Hepatocyte (in vitro differentiated cells): ENCODE data around the gene RNF151. TPM values are rescaled to one million over a fixed set of nuclear protein-coding genes. Genes with fewer than 3 reads are reported as not detected.

ENCODE experiments used
- DNase-seq: peaks from one replicate; pipeline ENCODE4 v3.0.0-alpha.2; 2016; ENCODE audit warnings: low spot score
- H2AFZ ChIP-seq: fragments of 200-600 bp; sonication (generic); 2 replicates; pipeline ENCODE4 v1.6.0; 2016; ENCODE audit warnings: antibody characterized with exemption, mild to moderate bottlenecking
- H3K27ac ChIP-seq: fragments of 200-600 bp; sonication (generic); 2 replicates; pipeline ENCODE4 v1.5.1; 2016; ENCODE audit warnings: mild to moderate bottlenecking
- H3K27me3 ChIP-seq: fragments of 200-600 bp; sonication (generic); 2 replicates; pipeline ENCODE4 v1.6.1; 2016
- H3K36me3 ChIP-seq: fragments of 200-600 bp; sonication (generic); replicated peaks from 2 replicates; pipeline ENCODE4 v1.5.1; 2016; ENCODE audit warnings: low read depth; ENCODE audit not compliant: insufficient read depth
- H3K4me1 ChIP-seq: fragments of 200-600 bp; sonication (generic); 2 replicates; pipeline ENCODE4 v1.5.1; 2016; ENCODE audit warnings: mild to moderate bottlenecking, moderate library complexity; ENCODE audit not compliant: insufficient read depth
- H3K4me2 ChIP-seq: fragments of 200-600 bp; sonication (generic); 2 replicates; pipeline ENCODE4 v1.6.0; 2016
- H3K4me3 ChIP-seq: fragments of 200-600 bp; sonication (generic); 2 replicates; pipeline ENCODE4 v1.5.1; 2016; ENCODE audit warnings: mild to moderate bottlenecking
- H3K79me2 ChIP-seq: fragments of 200-600 bp; sonication (generic); 2 replicates; pipeline ENCODE4 v1.6.0; 2017; ENCODE audit warnings: mild to moderate bottlenecking
- H3K9me2 ChIP-seq: fragments of 200-600 bp; sonication (generic); replicated peaks from 2 replicates; pipeline ENCODE4 v1.6.0; 2017; ENCODE audit warnings: mild to moderate bottlenecking; ENCODE audit not compliant: insufficient read depth
- H3K9me3 ChIP-seq: fragments of 200-600 bp; sonication (generic); 2 replicates; pipeline ENCODE4 v1.5.1; 2016; ENCODE audit warnings: low read depth, mild to moderate bottlenecking
- H4K20me1 ChIP-seq: fragments of 200-600 bp; sonication (generic); 2 replicates; pipeline ENCODE4 v1.6.0; 2016; ENCODE audit warnings: mild to moderate bottlenecking; ENCODE audit not compliant: insufficient read depth, poor library complexity, severe bottlenecking
- EZH2 ChIP-seq: fragments of 200-600 bp; sonication (generic); IDR thresholded peaks from 2 replicates; pipeline ENCODE4 v1.6.1; 2016; ENCODE audit warnings: antibody characterized with exemption, mild to moderate bottlenecking, borderline replicate concordance
- EZH2phosphoT487 ChIP-seq: fragments of 200-600 bp; sonication (generic); IDR thresholded peaks from one replicate; pipeline ENCODE4 v1.6.1; 2018; ENCODE audit warnings: antibody characterized with exemption, mild to moderate bottlenecking, low read depth, moderate library complexity; ENCODE audit not compliant: unreplicated experiment, severe bottlenecking
- WGBS: methylation state at CpG from one replicate; pipeline ENCODE4 v1.1.6; 2016; ENCODE audit warnings: low lambda C conversion rate; ENCODE audit errors: missing lambda C conversion rate; 5-methylcytosine and 5-hydroxymethylcytosine counted together
- polyA plus RNA-seq: library from polyadenylated mRNA; unstranded; fragments of >200 nt; fragmentation: Nextera tagmentation; extraction: Ambion mirVana; gene quantifications from 2 replicates; pipeline ENCODE4 v1.2.1, GENCODE V29; 2016
- total RNA-seq: library from RNA; depleted of rRNA; stranded (reverse); fragments of >200 nt; gene quantifications from 2 replicates; pipeline ENCODE4 v1.2.3, GENCODE V29; 2014
- TF ChIP-seq, protein P1 (sequence below): fragments of 200-600 bp; sonication (generic); IDR thresholded peaks from 2 replicates; pipeline ENCODE4 v1.5.1; 2016; ENCODE audit warnings: antibody characterized with exemption, mild to moderate bottlenecking; ENCODE audit not compliant: poor library complexity

RNF151 gene
- total and polyA plus RNA-seq, 2 experiments from 2014 or later = not detected

GRCh38 chr16:1980770-1981087 is 14.1 kb downstream of the RNF151 start:
- H2AFZ ChIP-seq = no peak overlapping the region
- peaks cover 39% of the 10 kb centered on the region for H3K27me3 ChIP-seq
- H3K79me2 ChIP-seq = peaks cover 13% of the 10 kb centered on the region
- H3K36me3 ChIP-seq = no peaks in the 10 kb centered on the region
- no peak overlapping the region for H3K27ac ChIP-seq
- no peaks in the 10 kb centered on the region for H3K9me2 ChIP-seq
- H4K20me1 ChIP-seq = no peaks in the 10 kb centered on the region
- 66% methylated on average over 16 of the region's 16 CpGs for WGBS
- TF ChIP-seq EZH2phosphoT487 (no peak), EZH2 (no peak)
- TF ChIP-seq, protein P1, sequence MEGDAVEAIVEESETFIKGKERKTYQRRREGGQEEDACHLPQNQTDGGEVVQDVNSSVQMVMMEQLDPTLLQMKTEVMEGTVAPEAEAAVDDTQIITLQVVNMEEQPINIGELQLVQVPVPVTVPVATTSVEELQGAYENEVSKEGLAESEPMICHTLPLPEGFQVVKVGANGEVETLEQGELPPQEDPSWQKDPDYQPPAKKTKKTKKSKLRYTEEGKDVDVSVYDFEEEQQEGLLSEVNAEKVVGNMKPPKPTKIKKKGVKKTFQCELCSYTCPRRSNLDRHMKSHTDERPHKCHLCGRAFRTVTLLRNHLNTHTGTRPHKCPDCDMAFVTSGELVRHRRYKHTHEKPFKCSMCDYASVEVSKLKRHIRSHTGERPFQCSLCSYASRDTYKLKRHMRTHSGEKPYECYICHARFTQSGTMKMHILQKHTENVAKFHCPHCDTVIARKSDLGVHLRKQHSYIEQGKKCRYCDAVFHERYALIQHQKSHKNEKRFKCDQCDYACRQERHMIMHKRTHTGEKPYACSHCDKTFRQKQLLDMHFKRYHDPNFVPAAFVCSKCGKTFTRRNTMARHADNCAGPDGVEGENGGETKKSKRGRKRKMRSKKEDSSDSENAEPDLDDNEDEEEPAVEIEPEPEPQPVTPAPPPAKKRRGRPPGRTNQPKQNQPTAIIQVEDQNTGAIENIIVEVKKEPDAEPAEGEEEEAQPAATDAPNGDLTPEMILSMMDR = no peak
- H3K9me3 ChIP-seq = no peaks in the 10 kb centered on the region
- no peak overlapping the region for H3K4me3 ChIP-seq
- DNase-seq = no peak
- peak overlapping the region; percentile 75 for H3K4me2 ChIP-seq
- H3K4me1 ChIP-seq = peaks cover 29% of the 10 kb centered on the region

DNA sequence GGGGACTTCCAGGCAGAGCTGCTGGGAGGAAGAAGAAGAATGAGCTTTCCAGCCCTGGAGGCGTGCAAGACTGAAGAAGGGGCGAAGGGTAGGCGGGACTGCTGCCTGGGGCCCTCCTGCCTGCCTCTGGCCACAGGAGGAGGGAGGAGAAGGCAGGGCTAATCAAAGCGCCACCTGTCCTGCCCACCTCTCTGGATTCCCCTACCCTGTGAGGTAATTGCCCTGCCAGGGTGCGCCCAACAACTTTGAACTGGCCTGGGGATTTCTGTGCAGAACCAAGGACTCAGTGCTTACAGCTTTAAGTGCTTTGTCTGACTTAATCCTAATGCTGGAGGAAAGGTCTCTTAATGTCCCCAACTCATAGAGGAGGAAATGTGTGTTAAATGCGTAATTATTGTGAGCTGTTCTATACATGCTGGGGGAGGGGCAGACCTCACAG is 14.8 kb downstream of the RNF151 start, which contains the start of gene NOXO1:
Gene NOXO1, minus strand, starts transcription at position 72 of the 439 bp plus-strand sequence. CDS start 290 bp downstream, outside the sequence.
- 69% methylated on average over 6 of the region's 6 CpGs for WGBS
- Histone ChIP-seq H3K27me3 (peaks cover 39% of the 10 kb centered on the region), H3K9me2 (no peaks in the 10 kb centered on the region), H3K79me2 (peaks cover 18% of the 10 kb centered on the region), H3K9me3 (no peaks in the 10 kb centered on the region), H2AFZ (no peak within 1 kb of the TSS), H3K4me1 (peaks cover 29% of the 10 kb centered on the region), H3K4me3 (no peak within 1 kb of the TSS), H3K4me2 (peak within 1 kb of the TSS; percentile 75), H3K27ac (no peak within 1 kb of the TSS), H3K36me3 (no peaks in the 10 kb centered on the region), H4K20me1 (peaks cover 3% of the 10 kb centered on the region)
- DNase-seq = no peak
- no peak for TF ChIP-seq EZH2
- TF ChIP-seq, protein P1 = no peak
- no peak for TF ChIP-seq EZH2phosphoT487

DNA sequence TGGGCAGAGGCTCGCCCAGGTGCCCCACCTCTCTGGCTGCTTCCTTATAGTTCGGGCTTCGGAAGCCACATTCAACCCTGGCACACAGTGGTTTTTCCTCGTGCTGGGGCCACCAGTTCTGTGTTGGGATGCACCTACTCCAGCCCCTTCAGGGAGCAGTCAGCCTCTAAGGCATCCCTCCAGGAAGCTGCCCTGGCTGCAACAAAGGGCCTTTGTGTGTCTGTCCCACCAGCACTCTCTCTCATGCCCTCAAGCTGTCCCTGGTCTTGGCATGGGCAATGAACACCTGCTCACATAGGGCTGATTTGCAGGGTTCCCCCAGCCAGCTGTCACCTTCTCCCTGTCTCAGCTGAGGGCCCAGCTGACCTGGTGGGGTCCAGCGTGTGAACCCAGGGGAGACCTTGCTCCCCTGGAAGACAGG is 15.4 kb downstream of the RNF151 start:
- Histone ChIP-seq H3K27me3 (peaks cover 39% of the 10 kb centered on the region), H3K36me3 (no peaks in the 10 kb centered on the region), H3K4me2 (no peak overlapping the region), H4K20me1 (peaks cover 3% of the 10 kb centered on the region), H3K9me2 (no peaks in the 10 kb centered on the region), H3K4me1 (peaks cover 29% of the 10 kb centered on the region), H3K27ac (no peak overlapping the region), H2AFZ (no peak overlapping the region), H3K4me3 (no peak overlapping the region), H3K9me3 (no peaks in the 10 kb centered on the region), H3K79me2 (peaks cover 22% of the 10 kb centered on the region)
- 75% methylated on average over 5 of the region's 5 CpGs for WGBS
- DNase-seq = no peak
- TF ChIP-seq EZH2phosphoT487 (no peak), EZH2 (no peak)
- TF ChIP-seq, protein P1 = no peak

- TF ChIP-seq EZH2 = no peak
- no peak for TF ChIP-seq EZH2phosphoT487
- TF ChIP-seq, protein P1 = peak; percentile 30
- Histone ChIP-seq H2AFZ (peak overlapping the region; percentile 70), H3K4me2 (peak overlapping the region; percentile 96), H3K9me2 (no peaks in the 10 kb centered on the region), H3K27ac (peak overlapping the region; percentile 96), H3K36me3 (no peaks in the 10 kb centered on the region), H3K4me1 (peaks cover 29% of the 10 kb centered on the region), H4K20me1 (peaks cover 3% of the 10 kb centered on the region), H3K9me3 (no peaks in the 10 kb centered on the region), H3K4me3 (no peak overlapping the region), H3K27me3 (peaks cover 39% of the 10 kb centered on the region), H3K79me2 (peaks cover 22% of the 10 kb centered on the region)
- DNase-seq = no peak
- 34% methylated on average over 19 of the region's 19 CpGs for WGBS
Measured at GRCh38 chr16:1982991-1983543, 16.4 kb downstream of the RNF151 start.
